Mesenchymal stem cell (in vitro differentiated cells and primary cell): ENCODE results near the gene FNBP1.

Experiments used
- DNase-seq: peaks from one replicate; pipeline ENCODE4 v3.0.0-alpha.2; 2013
- H2AFZ ChIP-seq: one replicate; pipeline ENCODE4 v1.6.1; 2013; ENCODE audit warnings: low read depth, mild to moderate bottlenecking, control low read depth, inconsistent platforms, low read length, moderate library complexity
- H2AK5ac ChIP-seq: 2 replicates; pipeline ENCODE4 v1.6.1; 2013; ENCODE audit warnings: low read length, moderate library complexity, mild to moderate bottlenecking, inconsistent platforms; ENCODE audit not compliant: severe bottlenecking
- H2BK120ac ChIP-seq: one replicate; pipeline ENCODE4 v1.6.1; 2013; ENCODE audit warnings: low read depth, mild to moderate bottlenecking, inconsistent platforms, low read length, moderate library complexity
- H2BK12ac ChIP-seq, 2 experiments: one replicate each; pipeline ENCODE4 v1.6.1; 2013; ENCODE audit warnings: inconsistent platforms in 2 of 2, low read length in 2 of 2, mild to moderate bottlenecking in 2 of 2, moderate library complexity in 2 of 2, control low read depth in 1 of 2
- H2BK15ac ChIP-seq: one replicate; pipeline ENCODE4 v1.6.1; 2013; ENCODE audit warnings: mild to moderate bottlenecking, low read depth, inconsistent platforms; ENCODE audit not compliant: poor library complexity, severe bottlenecking
- H2BK5ac ChIP-seq: 2 replicates; pipeline ENCODE4 v1.6.1; 2013; ENCODE audit warnings: low read depth, mild to moderate bottlenecking, low read length, control low read depth, inconsistent platforms; ENCODE audit not compliant: poor library complexity, severe bottlenecking
- H3K14ac ChIP-seq, 2 experiments: one replicate each; pipeline ENCODE4 v1.6.1; 2013; ENCODE audit warnings: inconsistent platforms in 2 of 2, low read length in 2 of 2, control low read depth in 1 of 2, mild to moderate bottlenecking in 1 of 2, moderate library complexity in 1 of 2
- H3K18ac ChIP-seq, 2 experiments: one replicate each; pipeline ENCODE4 v1.6.1; 2013; ENCODE audit warnings: inconsistent platforms in 2 of 2, low read length in 2 of 2, control low read depth in 1 of 2, low read depth in 1 of 2, mild to moderate bottlenecking in 1 of 2
- H3K23ac ChIP-seq, 2 experiments: one replicate each; pipeline ENCODE4 v1.6.1; 2013; ENCODE audit warnings: inconsistent platforms in 2 of 2, low read length in 2 of 2, mild to moderate bottlenecking in 2 of 2, moderate library complexity in 2 of 2, control low read depth in 1 of 2
- H3K27ac ChIP-seq: 2 replicates; pipeline ENCODE4 v1.5.1; 2013; ENCODE audit warnings: mild to moderate bottlenecking, moderate library complexity, low read length, control low read depth, inconsistent platforms; ENCODE audit not compliant: poor library complexity, severe bottlenecking
- H3K27me3 ChIP-seq, 2 experiments: 2 replicates each; pipeline versions ENCODE4 v1.6.1 to v1.7.0; 2013; ENCODE audit warnings: low read length in 2 of 2, mild to moderate bottlenecking in 2 of 2, moderate library complexity in 2 of 2, control low read depth in 1 of 2, inconsistent platforms in 1 of 2; ENCODE audit not compliant: control insufficient read depth in 1 of 2, insufficient read depth in 1 of 2
- H3K36me3 ChIP-seq, 2 experiments: 2 replicates each; pipeline versions ENCODE4 v1.6.1 to v1.7.0; 2013; ENCODE audit warnings: low read length in 2 of 2, control low read depth in 1 of 2, inconsistent platforms in 1 of 2, low read depth in 1 of 2, mild to moderate bottlenecking in 1 of 2; ENCODE audit not compliant: insufficient read depth in 2 of 2, control insufficient read depth in 1 of 2
- H3K4ac ChIP-seq, 2 experiments: one replicate each; pipeline ENCODE4 v1.6.1; 2013; ENCODE audit warnings: inconsistent platforms in 2 of 2, low read length in 2 of 2, mild to moderate bottlenecking in 2 of 2, moderate library complexity in 2 of 2, control low read depth in 1 of 2, low read depth in 1 of 2
- H3K4me1 ChIP-seq: 2 replicates; pipeline ENCODE4 v1.6.1; 2013; ENCODE audit warnings: low read depth, low read length, control low read depth; ENCODE audit not compliant: control insufficient read depth, insufficient read depth
- H3K4me2 ChIP-seq: 2 replicates; pipeline ENCODE4 v1.6.1; 2013; ENCODE audit warnings: low read length, mild to moderate bottlenecking, inconsistent platforms; ENCODE audit not compliant: poor library complexity, severe bottlenecking
- H3K4me3 ChIP-seq, 2 experiments: 2 replicates each; pipeline versions ENCODE4 v1.5.1 to v1.7.0; 2013; ENCODE audit warnings: low read length in 2 of 2, mild to moderate bottlenecking in 2 of 2, control low read depth in 1 of 2, low read depth in 1 of 2; ENCODE audit not compliant: insufficient read depth in 1 of 2
- H3K79me1 ChIP-seq: replicated peaks from 2 replicates; pipeline ENCODE4 v1.6.1; 2013; ENCODE audit warnings: mild to moderate bottlenecking, control low read depth, low read length, inconsistent platforms; ENCODE audit not compliant: poor library complexity, severe bottlenecking
- H3K9ac ChIP-seq: 2 replicates; pipeline ENCODE4 v1.7.0; 2013; ENCODE audit warnings: mild to moderate bottlenecking, low read length, moderate library complexity
- H3K9me3 ChIP-seq: 2 replicates; pipeline ENCODE4 v1.7.0; 2013; ENCODE audit warnings: mild to moderate bottlenecking, low read length; ENCODE audit not compliant: control insufficient read depth
- H4K8ac ChIP-seq: one replicate; pipeline ENCODE4 v1.6.1; 2013; ENCODE audit warnings: inconsistent platforms, mild to moderate bottlenecking, low read length, moderate library complexity
- H4K91ac ChIP-seq: one replicate; pipeline ENCODE4 v1.6.1; 2013; ENCODE audit warnings: mild to moderate bottlenecking, low read length, inconsistent platforms
- WGBS: methylation state at CpG from one replicate; pipeline ENCODE4 v1.1.7; 2013; ENCODE audit warnings: mixed read lengths; 5-methylcytosine and 5-hydroxymethylcytosine counted together

FNBP1 gene

GRCh38 chr9:129964901-129965734 lies 77.9 kb downstream of the FNBP1 start:
- Histone ChIP-seq H3K18ac (peak overlapping the region; percentile 34 to 93), H3K23ac (no peak overlapping the region), H2BK12ac (peak overlapping the region; percentile 87 to 94), H3K27me3 (no peaks in the 10 kb centered on the region), H2BK5ac (no peak overlapping the region), H2AK5ac (no peak overlapping the region), H3K27ac (peak overlapping the region; percentile 26), H3K4me3 (no peak overlapping the region), H3K79me1 (no peaks in the 10 kb centered on the region), H3K9me3 (no peaks in the 10 kb centered on the region), H3K4me1 (peaks cover 9% of the 10 kb centered on the region), H4K91ac (peak overlapping the region; percentile 56), H3K9ac (peak overlapping the region; percentile 69), H2AFZ (no peak overlapping the region), H3K14ac (no peak overlapping the region), H2BK120ac (peak overlapping the region; percentile 6), H4K8ac (peak overlapping the region; percentile 38), H3K36me3 (peaks cover 3 to 5% of the 10 kb centered on the region in 2 experiments), H3K4me2 (no peak overlapping the region), H3K4ac (peak overlapping the region; percentile 16 to 50), H2BK15ac (peak overlapping the region; percentile 5)
- 29% methylated on average over 14 of the region's 21 CpGs for WGBS
- peak; percentile 93 for DNase-seq

GRCh38 chr9:129962889-129963703 lies 79.9 kb downstream of the FNBP1 start:
- peak overlapping the region; percentile 91 for H3K4me2 ChIP-seq
- H3K18ac ChIP-seq, result peak overlapping the region; percentile 60 to 91
- H2AFZ ChIP-seq, result no peak overlapping the region
- peak overlapping the region; percentile 15 to 84 for H3K4ac ChIP-seq
- H3K9me3 ChIP-seq, result no peaks in the 10 kb centered on the region
- H3K36me3 ChIP-seq, result peaks cover 3 to 9% of the 10 kb centered on the region in 2 experiments
- peak overlapping the region; percentile 58 for H3K27ac ChIP-seq
- H3K27me3 ChIP-seq, result no peaks in the 10 kb centered on the region
- H3K4me3 ChIP-seq, result peak overlapping the region in 1 of 2 experiments; percentile 82
- peak overlapping the region in 1 of 2 experiments; percentile 93 for H3K14ac ChIP-seq
- peak overlapping the region; percentile 96 for H3K9ac ChIP-seq
- H3K23ac ChIP-seq, result no peak overlapping the region
- no peak overlapping the region for H2BK12ac ChIP-seq
- H2BK15ac ChIP-seq, result no peak overlapping the region
- H4K8ac ChIP-seq, result peak overlapping the region; percentile 41
- DNase-seq, result peak; percentile 80
- peak overlapping the region; percentile 22 for H2BK120ac ChIP-seq
- whole genome bisulfite sequencing, result 30% methylated on average over 12 of the region's 14 CpGs
- H4K91ac ChIP-seq, result peak overlapping the region; percentile 1
- H2BK5ac ChIP-seq, result no peak overlapping the region
- no peaks in the 10 kb centered on the region for H3K79me1 ChIP-seq
- peak overlapping the region; percentile 13 for H2AK5ac ChIP-seq
- peaks cover 9% of the 10 kb centered on the region for H3K4me1 ChIP-seq

GRCh38 chr9:129962451-129962864 lies 80.5 kb downstream of the FNBP1 start:
- peak overlapping the region; percentile 96 for H3K9ac ChIP-seq
- peak overlapping the region; percentile 60 to 91 for H3K18ac ChIP-seq
- H3K4ac ChIP-seq, result peak overlapping the region; percentile 15 to 66
- H2AK5ac ChIP-seq, result no peak overlapping the region
- no peak overlapping the region for H2BK15ac ChIP-seq
- H4K91ac ChIP-seq, result peak overlapping the region; percentile 29
- peak overlapping the region in 1 of 2 experiments; percentile 93 for H3K14ac ChIP-seq
- peak overlapping the region; percentile 91 for H3K4me2 ChIP-seq
- H3K4me1 ChIP-seq, result peaks cover 9% of the 10 kb centered on the region
- DNase-seq, result peak; percentile 22
- H4K8ac ChIP-seq, result peak overlapping the region; percentile 41
- no peak overlapping the region for H2BK5ac ChIP-seq
- no peaks in the 10 kb centered on the region for H3K9me3 ChIP-seq
- H2AFZ ChIP-seq, result no peak overlapping the region
- no peak overlapping the region for H3K23ac ChIP-seq
- H3K36me3 ChIP-seq, result peaks cover 5 to 11% of the 10 kb centered on the region in 2 experiments
- WGBS, result 42% methylated on average over 9 of the region's 9 CpGs
- H2BK120ac ChIP-seq, result peak overlapping the region; percentile 22
- H3K27me3 ChIP-seq, result no peaks in the 10 kb centered on the region
- peak overlapping the region; percentile 58 for H3K27ac ChIP-seq
- peak overlapping the region in 1 of 2 experiments; percentile 82 for H3K4me3 ChIP-seq
- no peaks in the 10 kb centered on the region for H3K79me1 ChIP-seq
- H2BK12ac ChIP-seq, result no peak overlapping the region

GRCh38 chr9:129958796-129959195 lies 84.2 kb downstream of the FNBP1 start:
- WGBS, result 100% methylated on average over 1 of the region's 1 CpG
- no peak overlapping the region for H3K4me2 ChIP-seq
- peaks cover 5 to 31% of the 10 kb centered on the region in 2 experiments for H3K36me3 ChIP-seq

More at GRCh38 chr9:129958796-129959195, 84.2 kb downstream of the FNBP1 start:
- Histone ChIP-seq H3K79me1 (no peaks in the 10 kb centered on the region), H3K18ac (no peak overlapping the region), H2BK15ac (no peak overlapping the region), H2BK12ac (no peak overlapping the region), H3K4ac (no peak overlapping the region), H2AFZ (no peak overlapping the region), H2BK5ac (no peak overlapping the region), H2BK120ac (no peak overlapping the region), H4K8ac (no peak overlapping the region), H4K91ac (no peak overlapping the region), H3K14ac (no peak overlapping the region), H3K9me3 (no peaks in the 10 kb centered on the region), H3K27ac (no peak overlapping the region), H2AK5ac (no peak overlapping the region), H3K27me3 (no peaks in the 10 kb centered on the region), H3K9ac (no peak overlapping the region), H3K4me1 (peaks cover 13% of the 10 kb centered on the region), H3K23ac (no peak overlapping the region), H3K4me3 (no peak overlapping the region)
- DNase-seq, result no peak
